NCI-H2107 treated with DMSO at 0.1 percent for 48 hours (cell line): ENCODE measurements around the gene MSH3.
"Not testable (repeated sequence)": the region's sequence is repeated elsewhere in the genome, so short reads cannot be mapped to it uniquely, and the experiment has no call there.

Experiments
- DNase-seq: peaks from one replicate; lab custom pipeline; 2025; ENCODE audit not compliant: unreplicated experiment; lab: John Stamatoyannopoulos, UW

The MSH3 gene

GRCh38 chr5:80841026-80841797 is 186.8 kb downstream of the MSH3 start:
- not testable (repeated sequence) for DNase-seq

- DNase-seq, result not testable (repeated sequence)
Observed at GRCh38 chr5:80846422-80846821, 192.0 kb downstream of the MSH3 start.

- not testable (repeated sequence) for DNase-seq
Observed at GRCh38 chr5:80850168-80850567, 195.7 kb downstream of the MSH3 start.

GRCh38 chr5:80852331-80853245 is 198.1 kb downstream of the MSH3 start:
- no peak for DNase-seq

GRCh38 chr5:80853413-80853812 is 199.0 kb downstream of the MSH3 start:
- DNase-seq, result no peak

GRCh38 chr5:80854583-80854982 is 200.1 kb downstream of the MSH3 start:
- DNase-seq, result no peak

- no peak for DNase-seq
Observed at GRCh38 chr5:80860924-80861613, 206.6 kb downstream of the MSH3 start.

GRCh38 chr5:80863708-80864107 is 209.3 kb downstream of the MSH3 start:
- no peak for DNase-seq

GRCh38 chr5:80864109-80864508 is 209.7 kb downstream of the MSH3 start:
- DNase-seq, result no peak

GRCh38 chr5:80864706-80865435 is 210.4 kb downstream of the MSH3 start:
- DNase-seq, result no peak

GRCh38 chr5:80865551-80865950 is 211.1 kb downstream of the MSH3 start:
- DNase-seq, result no peak

- DNase-seq, result no peak
Observed at GRCh38 chr5:80866371-80866770, 211.9 kb downstream of the MSH3 start.

- DNase-seq, result no peak
Observed at GRCh38 chr5:80867233-80867632, 212.8 kb downstream of the MSH3 start.

- DNase-seq, result no peak
Observed at GRCh38 chr5:80870442-80870841, 216.0 kb downstream of the MSH3 start.

- no peak for DNase-seq
Observed at GRCh38 chr5:80871541-80871961, 217.1 kb downstream of the MSH3 start.

GRCh38 chr5:80874162-80874561 is 219.7 kb downstream of the MSH3 start:
- DNase-seq, result no peak

- DNase-seq, result no peak
Observed at GRCh38 chr5:80877592-80877991, 223.1 kb downstream of the MSH3 start.

GRCh38 chr5:80881726-80882125 is 227.3 kb downstream of the MSH3 start:
- no peak for DNase-seq

- DNase-seq, result not testable (repeated sequence)
Observed at GRCh38 chr5:80883390-80883789, 228.9 kb downstream of the MSH3 start.

- no peak for DNase-seq
Observed at GRCh38 chr5:80884086-80884813, 229.8 kb downstream of the MSH3 start.
